GM12801 (cell line): ENCODE data around the gene NEURL1.

Experiments
- CTCF ChIP-seq: IDR thresholded peaks from one replicate; pipeline ENCODE4 v1.5.1; 2011; ENCODE audit warnings: control low read depth; ENCODE audit not compliant: insufficient read length; ENCODE audit errors: extremely low read depth

The NEURL1 gene

GRCh38 chr10:103590744-103591291 is 97.3 kb downstream of the NEURL1 start:
- TF ChIP-seq CTCF, result no peak

- no peak for TF ChIP-seq CTCF
Observed at GRCh38 chr10:103592186-103593021, 98.9 kb downstream of the NEURL1 start.

- TF ChIP-seq CTCF, result no peak
Observed at GRCh38 chr10:103593022-103593570, 99.6 kb downstream of the NEURL1 start.

- TF ChIP-seq CTCF, result no peak
Observed at GRCh38 chr10:103595933-103596726, 102.6 kb downstream of the NEURL1 start.

- no peak for TF ChIP-seq CTCF
Observed at GRCh38 chr10:103597003-103597402, 103.5 kb downstream of the NEURL1 start.

GRCh38 chr10:103598654-103599115 is 105.2 kb downstream of the NEURL1 start:
- no peak for TF ChIP-seq CTCF

GRCh38 chr10:103599211-103599610 is 105.7 kb downstream of the NEURL1 start:
- TF ChIP-seq CTCF, result no peak
